Panc1 (cell line): ENCODE data around the gene TBXT. TPM values are rescaled to one million over a fixed set of nuclear protein-coding genes. Genes with fewer than 3 reads are reported as not detected.

ENCODE experiments used
- ATAC-seq: fragments of 200-7000 bp; cut with Tn5 transposase; 2 replicates; pipeline ENCODE4 v1.9.1; 2020; ENCODE audit warnings: mild to moderate bottlenecking, moderate library complexity
- BruUV-seq: library from RNA; stranded (reverse); fragments of 400-500 nt; replicated peaks from 2 replicates; lab custom pipeline; 2021; lab: Mats Ljungman, UMichigan
- CTCF ChIA-PET: fragments of 300-600 bp; sonication (Branson Sonifier 250); formaldehyde crosslinking; loops from one replicate; lab custom pipeline; 2022; ENCODE audit warnings: antibody characterized with exemption; lab: Charles Lee
- POLR2A ChIA-PET: fragments of 300-600 bp; sonication (Branson Sonifier 250); formaldehyde crosslinking; loops from one replicate; lab custom pipeline; 2022; ENCODE audit warnings: antibody characterized with exemption; lab: Charles Lee
- DNase-seq: peaks from one replicate; pipeline ENCODE4 v3.0.0-alpha.2; 2010; ENCODE audit warnings: low read depth, low spot score
- H3K27ac ChIP-seq: 2 replicates; pipeline ENCODE4 v1.5.1; 2011; ENCODE audit warnings: mild to moderate bottlenecking, low read length, inconsistent platforms
- H3K27me3 ChIP-seq: fragments of 200-500 bp; sonication (Bioruptor generic); 2 replicates; pipeline ENCODE4 v1.6.0; 2014; ENCODE audit warnings: low read length, inconsistent platforms; ENCODE audit not compliant: control insufficient read depth, insufficient read depth
- H3K36me3 ChIP-seq: fragments of 200-500 bp; sonication (Bioruptor generic); 2 replicates; pipeline ENCODE4 v1.5.1; 2014; ENCODE audit warnings: inconsistent platforms, mild to moderate bottlenecking, low read length, moderate library complexity; ENCODE audit not compliant: control insufficient read depth, insufficient read depth
- H3K4me1 ChIP-seq: 2 replicates; pipeline ENCODE4 v1.5.1; 2011; ENCODE audit warnings: inconsistent platforms, mild to moderate bottlenecking, low read length, moderate library complexity; ENCODE audit not compliant: control insufficient read depth, insufficient read depth
- H3K4me3 ChIP-seq, 2 experiments: 2 replicates each; pipeline ENCODE4 v1.5.1; 2011 to 2012; ENCODE audit warnings: low read depth in 2 of 2, low read length in 2 of 2, mild to moderate bottlenecking in 2 of 2, inconsistent platforms in 1 of 2, moderate library complexity in 1 of 2
- H3K9me3 ChIP-seq: fragments of 200-500 bp; sonication (Bioruptor generic); 2 replicates; pipeline ENCODE4 v1.5.1; 2014; ENCODE audit warnings: low read depth, mild to moderate bottlenecking, inconsistent platforms, low read length, moderate library complexity; ENCODE audit not compliant: control insufficient read depth, insufficient read depth
- CTCF ChIP-seq: fragments of 450-650 bp; IDR thresholded peaks from 2 replicates; pipeline ENCODE4 v1.5.1; 2017; ENCODE audit warnings: mild to moderate bottlenecking
- POLR2AphosphoS5 ChIP-seq: IDR thresholded peaks from 2 replicates; pipeline ENCODE4 v1.6.1; 2012; ENCODE audit warnings: mild to moderate bottlenecking, low read depth, low read length, moderate library complexity
- SIN3A ChIP-seq: IDR thresholded peaks from 2 replicates; pipeline ENCODE4 v1.6.1; 2012; ENCODE audit warnings: low read depth, mild to moderate bottlenecking, low read length, moderate library complexity, borderline replicate concordance; ENCODE audit not compliant: insufficient read depth
- TCF7L2 ChIP-seq: IDR thresholded peaks from 2 replicates; pipeline ENCODE4 v1.6.1; 2011; ENCODE audit warnings: mild to moderate bottlenecking, low read depth, low read length, inconsistent platforms
- in situ Hi-C: cut with HindIII; loops from 2 replicates; pipeline ENCODE4 v1.10.0; 2016; ENCODE audit warnings: low sequenced_read_pairs, low pct_unique_long_range_greater_than_20kb
- intact Hi-C: fragments of 100-400 bp; cut with micrococcal nuclease; formaldehyde crosslinking; loops from one replicate; pipeline ENCODE4 v1.10.0; 2022; ENCODE audit not compliant: unreplicated experiment
- total RNA-seq: library from RNA; stranded (reverse); gene quantifications from one replicate; pipeline ENCODE4 v1.2.1, GENCODE V29; 2021; ENCODE audit not compliant: unreplicated experiment
- TF ChIP-seq, protein P1 (sequence below), 2 experiments: IDR thresholded peaks; 2 replicates each; pipeline ENCODE4 v1.6.1; 2011 to 2012; ENCODE audit warnings: low read depth in 2 of 2, control low read depth in 1 of 2, low read length in 1 of 2, mild to moderate bottlenecking in 1 of 2, moderate library complexity in 1 of 2; ENCODE audit not compliant: insufficient read depth in 1 of 2

Gene TBXT
- total RNA-seq, 1 experiment from 2014 or later, result not detected

GRCh38 chr6:166197361-166197760 lies 29.7 kb upstream of the TBXT start:
- TF ChIP-seq SIN3A (no peak), POLR2AphosphoS5 (no peak), CTCF (no peak), TCF7L2 (no peak)
- TF ChIP-seq, protein P1, sequence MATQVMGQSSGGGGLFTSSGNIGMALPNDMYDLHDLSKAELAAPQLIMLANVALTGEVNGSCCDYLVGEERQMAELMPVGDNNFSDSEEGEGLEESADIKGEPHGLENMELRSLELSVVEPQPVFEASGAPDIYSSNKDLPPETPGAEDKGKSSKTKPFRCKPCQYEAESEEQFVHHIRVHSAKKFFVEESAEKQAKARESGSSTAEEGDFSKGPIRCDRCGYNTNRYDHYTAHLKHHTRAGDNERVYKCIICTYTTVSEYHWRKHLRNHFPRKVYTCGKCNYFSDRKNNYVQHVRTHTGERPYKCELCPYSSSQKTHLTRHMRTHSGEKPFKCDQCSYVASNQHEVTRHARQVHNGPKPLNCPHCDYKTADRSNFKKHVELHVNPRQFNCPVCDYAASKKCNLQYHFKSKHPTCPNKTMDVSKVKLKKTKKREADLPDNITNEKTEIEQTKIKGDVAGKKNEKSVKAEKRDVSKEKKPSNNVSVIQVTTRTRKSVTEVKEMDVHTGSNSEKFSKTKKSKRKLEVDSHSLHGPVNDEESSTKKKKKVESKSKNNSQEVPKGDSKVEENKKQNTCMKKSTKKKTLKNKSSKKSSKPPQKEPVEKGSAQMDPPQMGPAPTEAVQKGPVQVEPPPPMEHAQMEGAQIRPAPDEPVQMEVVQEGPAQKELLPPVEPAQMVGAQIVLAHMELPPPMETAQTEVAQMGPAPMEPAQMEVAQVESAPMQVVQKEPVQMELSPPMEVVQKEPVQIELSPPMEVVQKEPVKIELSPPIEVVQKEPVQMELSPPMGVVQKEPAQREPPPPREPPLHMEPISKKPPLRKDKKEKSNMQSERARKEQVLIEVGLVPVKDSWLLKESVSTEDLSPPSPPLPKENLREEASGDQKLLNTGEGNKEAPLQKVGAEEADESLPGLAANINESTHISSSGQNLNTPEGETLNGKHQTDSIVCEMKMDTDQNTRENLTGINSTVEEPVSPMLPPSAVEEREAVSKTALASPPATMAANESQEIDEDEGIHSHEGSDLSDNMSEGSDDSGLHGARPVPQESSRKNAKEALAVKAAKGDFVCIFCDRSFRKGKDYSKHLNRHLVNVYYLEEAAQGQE (IDR thresholded peaks at IDR 0.05; ENCODE audit: insufficient read depth in 1 of 2, low read depth in 2 of 2, low read length in 1 of 2), result no peak
- Histone ChIP-seq H3K27me3 (no peaks in the 10 kb centered on the region), H3K9me3 (no peaks in the 10 kb centered on the region), H3K4me3 (no peak overlapping the region), H3K4me1 (no peaks in the 10 kb centered on the region), H3K27ac (no peak overlapping the region), H3K36me3 (no peaks in the 10 kb centered on the region)
- ChIA-PET POLR2A (no interaction called here), CTCF (no interaction called here)
- BruUV-seq, result no TSS peak
- intact Hi-C loops (no loop called here), in situ Hi-C loops (no loop called here)
- no peak for ATAC-seq
- DNase-seq, result no peak

DNA sequence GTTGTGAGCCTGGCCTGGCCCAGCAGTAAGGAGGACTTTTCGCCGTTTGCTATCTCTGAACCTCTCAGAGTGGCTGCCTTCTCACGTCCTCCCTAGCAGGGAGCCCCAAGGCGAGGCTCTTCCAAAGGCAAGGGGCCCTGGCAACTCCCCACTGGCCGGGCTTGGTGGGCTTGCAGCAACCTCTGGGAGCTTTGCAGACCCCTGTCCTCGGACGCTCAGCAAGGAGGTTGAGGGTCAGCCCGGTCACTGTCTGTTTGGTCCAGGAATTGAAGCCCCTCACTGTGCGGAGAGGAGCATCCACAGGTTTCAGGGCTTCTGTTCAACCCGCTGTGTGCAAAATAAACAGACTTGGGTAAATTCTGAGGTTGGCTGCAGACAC lies 28.2 kb upstream of the TBXT start:
- H3K27ac ChIP-seq, result no peak overlapping the region
- intact Hi-C loops, result no loop called here
- no peak for DNase-seq
- ChIA-PET CTCF (no interaction called here), POLR2A (no interaction called here)
- H3K27me3 ChIP-seq, result no peaks in the 10 kb centered on the region
- ATAC-seq, result no peak
- no peaks in the 10 kb centered on the region for H3K4me1 ChIP-seq
- BruUV-seq, result no TSS peak
- H3K36me3 ChIP-seq, result no peaks in the 10 kb centered on the region
- in situ Hi-C loops, result no loop called here
- H3K9me3 ChIP-seq, result no peaks in the 10 kb centered on the region
- no peak overlapping the region for H3K4me3 ChIP-seq
- TF ChIP-seq, protein P1 (IDR thresholded peaks at IDR 0.05; ENCODE audit: insufficient read depth in 1 of 2, low read depth in 2 of 2, low read length in 1 of 2), result no peak
- TF ChIP-seq TCF7L2 (no peak), SIN3A (no peak), CTCF (no peak), POLR2AphosphoS5 (no peak)
